Neural cell (in vitro differentiated cells): ENCODE results near the gene RHEX.

ENCODE experiments used
- TF ChIP-seq, protein P1 (sequence below): fragments of 450-650 bp; IDR thresholded peaks from 2 replicates; pipeline ENCODE4 v1.5.1; 2014; ENCODE audit warnings: antibody characterized with exemption, mild to moderate bottlenecking, moderate library complexity; ENCODE audit not compliant: poor library complexity, severe bottlenecking
- TF ChIP-seq, protein P2 (sequence below): IDR thresholded peaks from 2 replicates; pipeline ENCODE4 v1.6.1; 2012; ENCODE audit warnings: borderline replicate concordance

DNA sequence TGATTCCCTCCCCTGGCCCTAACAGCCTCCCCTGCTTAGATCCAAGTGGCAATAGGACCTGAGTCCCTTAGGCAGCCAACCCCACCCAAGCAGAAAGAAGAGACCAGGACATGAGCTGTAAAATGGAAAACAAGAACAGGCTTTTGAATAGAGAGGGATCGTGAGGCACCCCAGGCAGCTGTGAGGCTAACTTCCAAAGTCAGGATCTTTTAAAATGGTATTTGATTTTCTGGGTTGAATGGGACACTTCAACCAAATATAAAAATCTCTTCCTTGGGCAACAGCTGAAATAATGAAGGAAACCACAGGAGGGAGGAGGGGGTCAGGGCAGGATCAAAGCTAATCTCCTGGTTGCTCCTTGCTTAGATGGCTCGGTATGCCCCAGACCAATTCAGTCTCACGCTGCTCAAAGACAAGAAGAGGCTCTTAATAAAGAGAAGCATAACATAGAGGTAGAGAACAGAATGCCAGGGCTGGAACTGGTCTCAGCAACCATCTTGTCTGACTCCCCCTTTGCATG, 92.9 kb downstream of the RHEX start:
- TF ChIP-seq, protein P1, sequence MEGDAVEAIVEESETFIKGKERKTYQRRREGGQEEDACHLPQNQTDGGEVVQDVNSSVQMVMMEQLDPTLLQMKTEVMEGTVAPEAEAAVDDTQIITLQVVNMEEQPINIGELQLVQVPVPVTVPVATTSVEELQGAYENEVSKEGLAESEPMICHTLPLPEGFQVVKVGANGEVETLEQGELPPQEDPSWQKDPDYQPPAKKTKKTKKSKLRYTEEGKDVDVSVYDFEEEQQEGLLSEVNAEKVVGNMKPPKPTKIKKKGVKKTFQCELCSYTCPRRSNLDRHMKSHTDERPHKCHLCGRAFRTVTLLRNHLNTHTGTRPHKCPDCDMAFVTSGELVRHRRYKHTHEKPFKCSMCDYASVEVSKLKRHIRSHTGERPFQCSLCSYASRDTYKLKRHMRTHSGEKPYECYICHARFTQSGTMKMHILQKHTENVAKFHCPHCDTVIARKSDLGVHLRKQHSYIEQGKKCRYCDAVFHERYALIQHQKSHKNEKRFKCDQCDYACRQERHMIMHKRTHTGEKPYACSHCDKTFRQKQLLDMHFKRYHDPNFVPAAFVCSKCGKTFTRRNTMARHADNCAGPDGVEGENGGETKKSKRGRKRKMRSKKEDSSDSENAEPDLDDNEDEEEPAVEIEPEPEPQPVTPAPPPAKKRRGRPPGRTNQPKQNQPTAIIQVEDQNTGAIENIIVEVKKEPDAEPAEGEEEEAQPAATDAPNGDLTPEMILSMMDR, result no peak
- TF ChIP-seq, protein P2, sequence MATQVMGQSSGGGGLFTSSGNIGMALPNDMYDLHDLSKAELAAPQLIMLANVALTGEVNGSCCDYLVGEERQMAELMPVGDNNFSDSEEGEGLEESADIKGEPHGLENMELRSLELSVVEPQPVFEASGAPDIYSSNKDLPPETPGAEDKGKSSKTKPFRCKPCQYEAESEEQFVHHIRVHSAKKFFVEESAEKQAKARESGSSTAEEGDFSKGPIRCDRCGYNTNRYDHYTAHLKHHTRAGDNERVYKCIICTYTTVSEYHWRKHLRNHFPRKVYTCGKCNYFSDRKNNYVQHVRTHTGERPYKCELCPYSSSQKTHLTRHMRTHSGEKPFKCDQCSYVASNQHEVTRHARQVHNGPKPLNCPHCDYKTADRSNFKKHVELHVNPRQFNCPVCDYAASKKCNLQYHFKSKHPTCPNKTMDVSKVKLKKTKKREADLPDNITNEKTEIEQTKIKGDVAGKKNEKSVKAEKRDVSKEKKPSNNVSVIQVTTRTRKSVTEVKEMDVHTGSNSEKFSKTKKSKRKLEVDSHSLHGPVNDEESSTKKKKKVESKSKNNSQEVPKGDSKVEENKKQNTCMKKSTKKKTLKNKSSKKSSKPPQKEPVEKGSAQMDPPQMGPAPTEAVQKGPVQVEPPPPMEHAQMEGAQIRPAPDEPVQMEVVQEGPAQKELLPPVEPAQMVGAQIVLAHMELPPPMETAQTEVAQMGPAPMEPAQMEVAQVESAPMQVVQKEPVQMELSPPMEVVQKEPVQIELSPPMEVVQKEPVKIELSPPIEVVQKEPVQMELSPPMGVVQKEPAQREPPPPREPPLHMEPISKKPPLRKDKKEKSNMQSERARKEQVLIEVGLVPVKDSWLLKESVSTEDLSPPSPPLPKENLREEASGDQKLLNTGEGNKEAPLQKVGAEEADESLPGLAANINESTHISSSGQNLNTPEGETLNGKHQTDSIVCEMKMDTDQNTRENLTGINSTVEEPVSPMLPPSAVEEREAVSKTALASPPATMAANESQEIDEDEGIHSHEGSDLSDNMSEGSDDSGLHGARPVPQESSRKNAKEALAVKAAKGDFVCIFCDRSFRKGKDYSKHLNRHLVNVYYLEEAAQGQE, result no peak
